ENCODE data around the gene MT1H. TPM values are rescaled to one million over a fixed set of nuclear protein-coding genes. Genes with fewer than 3 reads are reported as not detected.
A peak's percentile ranks its signal among the peaks of the same experiment; 100 is the strongest.

MT1H gene
- total and polyA plus RNA-seq, 2 of the 13 experiments (the other 11 are each of a cell fraction or from before 2014, with no cell fraction given): 0.60 TPM; not detected in 1

- H2AFZ ChIP-seq (ENCODE audit: low read length): no peak overlapping the region
- ATAC-seq: peak; percentile 13; the same call in 1 of the 3 replicates
- no peak for TF ChIP-seq ZNF567 (CRISPR knock-in tag; IDR thresholded peaks at IDR 0.05; ENCODE audit: borderline replicate concordance)
- TF ChIP-seq AHR (CRISPR knock-in tag; IDR thresholded peaks at IDR 0.05): no peak
- no peak for TF ChIP-seq ZNF788 (CRISPR knock-in tag; IDR thresholded peaks at IDR 0.05; ENCODE audit: borderline replicate concordance)
- no peak for TF ChIP-seq ZNF275 (CRISPR knock-in tag; IDR thresholded peaks at IDR 0.05; ENCODE audit: borderline replicate concordance)
- no peak for TF ChIP-seq PBX3 (CRISPR knock-in tag; IDR thresholded peaks at IDR 0.05; ENCODE audit: borderline replicate concordance)
- no peak for FAIRE-seq
- BruUV-seq (replicated peaks): no TSS peak
- H3K27me3 ChIP-seq (ENCODE audit: control insufficient read depth in 1 of 2, insufficient read depth in 2 of 2, low read length in 2 of 2): 0 out of 5 replicates have a peak, but pooled peaks cover 0 to 6% of the 10 kb centered on the region in 2 experiments
- DNase-seq (ENCODE audit: low spot score): no peak
- H3K36me3 ChIP-seq (replicated peaks in 1 of 2; ENCODE audit: control insufficient read depth in 1 of 2, insufficient read depth in 2 of 2, low read length in 2 of 2): no peaks in the 10 kb centered on the region
- H3K79me2 ChIP-seq (ENCODE audit: insufficient read depth, low read length): no peaks in the 10 kb centered on the region
- in situ Hi-C loops (cut with HindIII; ENCODE audit: extremely low pct_ligation_motif_present, low pct_unique_long_range_greater_than_20kb) (no loop called here), intact Hi-C loops (cut with micrococcal nuclease; ENCODE audit: unreplicated experiment) (loop anchor here (5.0 kb wide), 1 partner anchor 588 kb away; no protein-coding TSS in a partner anchor)
- 13% methylated on average over 1 of the region's 1 CpG for WGBS (ENCODE audit: low lambda C conversion rate)
- H3K4me2 ChIP-seq (ENCODE audit: low read depth, low read length): no peak overlapping the region
- H3K9ac ChIP-seq (ENCODE audit: insufficient read depth, low read depth, low read length): no peak overlapping the region
- CTCF ChIA-PET (ENCODE audit: low intra/inter-chr PET ratio, low total read pairs): no interaction called here
- H3K4me1 ChIP-seq (ENCODE audit: insufficient read depth, low read length): peaks cover 10% of the 10 kb centered on the region
- POLR2A ChIA-PET: no interaction called here
- H3K27ac ChIP-seq (ENCODE audit: extremely low read length, insufficient read depth, low read length): no peak overlapping the region
- H4K20me1 ChIP-seq (ENCODE audit: insufficient read depth, low read length): no peaks in the 10 kb centered on the region
- H3K9me3 ChIP-seq (ENCODE audit: low read length): no peaks in the 10 kb centered on the region
- no peak overlapping the region for H3K4me3 ChIP-seq (replicated peaks in 1 of 3; ENCODE audit: insufficient read depth in 1 of 3, low read depth in 2 of 3, low read length in 3 of 3)
These were observed 25.6 kb downstream of the MT1H start for GRCh38 chr16:56695246-56695645.

All from HepG2 (cell line).